Neural crest cell (in vitro differentiated cells): ENCODE data around the gene SUFU. TPM values are rescaled to one million over a fixed set of nuclear protein-coding genes. Genes with fewer than 3 reads are reported as not detected.

Experiments
- DNase-seq: peaks from one replicate; pipeline ENCODE4 v3.0.0; 2021; ENCODE audit warnings: low read depth, mixed read lengths, low spot score
- H3K27ac Mint-ChIP-seq: one replicate; pipeline ENCODE4 v1.8.0; 2021; ENCODE audit warnings: mild to moderate bottlenecking, mixed read lengths; ENCODE audit not compliant: unreplicated experiment
- H3K27me3 Mint-ChIP-seq: 2 replicates; pipeline ENCODE4 v1.8.0; 2021; ENCODE audit warnings: low read depth, mild to moderate bottlenecking, mixed read lengths
- H3K36me3 Mint-ChIP-seq: 2 replicates; pipeline ENCODE4 v1.8.0; 2021; ENCODE audit warnings: low read depth, mild to moderate bottlenecking, mixed read lengths
- H3K4me1 Mint-ChIP-seq: 2 replicates; pipeline ENCODE4 v1.8.0; 2021; ENCODE audit warnings: mixed read lengths
- H3K4me3 Mint-ChIP-seq: one replicate; pipeline ENCODE4 v1.8.0; 2021; ENCODE audit warnings: mild to moderate bottlenecking, mixed read lengths
- H3K9me3 Mint-ChIP-seq: 2 replicates; pipeline ENCODE4 v1.8.0; 2021; ENCODE audit warnings: mixed read lengths
- total RNA-seq: library from RNA; stranded (reverse); gene quantifications from 2 replicates; pipeline ENCODE4 v1.2.1, GENCODE V29; 2021
- TF ChIP-seq, protein P1 (sequence below): fragments of 200-600 bp; sonication (generic); conservative IDR thresholded peaks from 2 replicates; pipeline ENCODE4 v1.5.0; 2021; ENCODE audit warnings: antibody characterized with exemption, mild to moderate bottlenecking

Gene SUFU
- total RNA-seq, 1 donor from 2014 or later: 27.1 TPM

GRCh38 chr10:102611514-102612087, 107.8 kb downstream of the SUFU start:
- H3K4me1 Mint-ChIP-seq: peaks cover 23% of the 10 kb centered on the region
- no peaks in the 10 kb centered on the region for H3K9me3 Mint-ChIP-seq
- no peak overlapping the region for H3K4me3 Mint-ChIP-seq
- no peaks in the 10 kb centered on the region for H3K27me3 Mint-ChIP-seq
- DNase-seq: no peak
- TF ChIP-seq, protein P1, sequence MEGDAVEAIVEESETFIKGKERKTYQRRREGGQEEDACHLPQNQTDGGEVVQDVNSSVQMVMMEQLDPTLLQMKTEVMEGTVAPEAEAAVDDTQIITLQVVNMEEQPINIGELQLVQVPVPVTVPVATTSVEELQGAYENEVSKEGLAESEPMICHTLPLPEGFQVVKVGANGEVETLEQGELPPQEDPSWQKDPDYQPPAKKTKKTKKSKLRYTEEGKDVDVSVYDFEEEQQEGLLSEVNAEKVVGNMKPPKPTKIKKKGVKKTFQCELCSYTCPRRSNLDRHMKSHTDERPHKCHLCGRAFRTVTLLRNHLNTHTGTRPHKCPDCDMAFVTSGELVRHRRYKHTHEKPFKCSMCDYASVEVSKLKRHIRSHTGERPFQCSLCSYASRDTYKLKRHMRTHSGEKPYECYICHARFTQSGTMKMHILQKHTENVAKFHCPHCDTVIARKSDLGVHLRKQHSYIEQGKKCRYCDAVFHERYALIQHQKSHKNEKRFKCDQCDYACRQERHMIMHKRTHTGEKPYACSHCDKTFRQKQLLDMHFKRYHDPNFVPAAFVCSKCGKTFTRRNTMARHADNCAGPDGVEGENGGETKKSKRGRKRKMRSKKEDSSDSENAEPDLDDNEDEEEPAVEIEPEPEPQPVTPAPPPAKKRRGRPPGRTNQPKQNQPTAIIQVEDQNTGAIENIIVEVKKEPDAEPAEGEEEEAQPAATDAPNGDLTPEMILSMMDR: no peak
- no peak overlapping the region for H3K27ac Mint-ChIP-seq
- H3K36me3 Mint-ChIP-seq: peaks cover 3% of the 10 kb centered on the region

DNA sequence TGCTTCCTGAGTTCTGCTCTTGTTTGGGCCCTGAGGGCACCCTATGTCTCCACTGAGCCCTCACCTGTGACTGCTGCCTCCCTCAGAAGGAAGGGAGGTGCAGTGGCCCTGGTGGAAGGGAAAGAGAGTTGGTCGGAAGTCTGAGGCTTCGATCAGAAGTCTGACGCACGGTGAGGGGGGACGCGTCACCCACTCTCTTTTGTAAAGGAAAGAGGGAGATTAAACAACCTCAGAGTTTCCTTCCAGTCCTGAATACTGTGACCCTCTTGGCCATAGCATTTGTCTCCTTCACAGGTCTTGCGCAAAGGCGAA, 109.1 kb downstream of the SUFU start:
- no peaks in the 10 kb centered on the region for H3K27me3 Mint-ChIP-seq
- H3K4me1 Mint-ChIP-seq: peaks cover 23% of the 10 kb centered on the region
- DNase-seq: no peak
- H3K36me3 Mint-ChIP-seq: peaks cover 3% of the 10 kb centered on the region
- H3K9me3 Mint-ChIP-seq: no peaks in the 10 kb centered on the region
- no peak overlapping the region for H3K4me3 Mint-ChIP-seq
- TF ChIP-seq, protein P1: no peak
- H3K27ac Mint-ChIP-seq: peak overlapping the region; percentile 97

GRCh38 chr10:102613286-102613685, 109.5 kb downstream of the SUFU start:
- Mint-ChIP-seq H3K36me3 (peaks cover 3% of the 10 kb centered on the region), H3K27ac (peak overlapping the region; percentile 97), H3K4me1 (peaks cover 23% of the 10 kb centered on the region), H3K27me3 (no peaks in the 10 kb centered on the region), H3K9me3 (no peaks in the 10 kb centered on the region), H3K4me3 (no peak overlapping the region)
- DNase-seq: no peak
- TF ChIP-seq, protein P1: no peak

DNA sequence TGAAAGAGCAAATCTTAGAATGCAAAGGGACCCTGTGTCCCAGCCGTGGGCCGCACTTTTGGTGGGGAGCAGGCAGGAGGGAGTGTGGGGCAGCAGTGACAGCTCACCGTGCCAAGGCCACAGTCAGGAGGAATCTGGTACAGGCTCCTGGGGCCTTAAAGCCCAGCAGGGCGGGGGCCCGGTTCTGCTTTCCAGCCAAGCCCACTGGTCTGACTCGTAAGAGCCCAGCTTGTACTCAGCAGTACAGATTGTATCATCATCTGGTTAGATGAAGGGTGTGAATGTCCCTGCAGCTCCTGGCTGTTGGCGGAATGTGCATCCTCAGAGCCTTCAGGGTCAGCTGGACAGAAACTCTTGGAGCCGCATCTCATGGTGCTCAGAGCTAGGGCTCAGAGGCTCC, 110.0 kb downstream of the SUFU start:
- Mint-ChIP-seq H3K36me3 (peaks cover 3% of the 10 kb centered on the region), H3K27ac (no peak overlapping the region), H3K27me3 (no peaks in the 10 kb centered on the region), H3K4me1 (peaks cover 23% of the 10 kb centered on the region), H3K4me3 (no peak overlapping the region), H3K9me3 (no peaks in the 10 kb centered on the region)
- TF ChIP-seq, protein P1: no peak
- DNase-seq: no peak

DNA sequence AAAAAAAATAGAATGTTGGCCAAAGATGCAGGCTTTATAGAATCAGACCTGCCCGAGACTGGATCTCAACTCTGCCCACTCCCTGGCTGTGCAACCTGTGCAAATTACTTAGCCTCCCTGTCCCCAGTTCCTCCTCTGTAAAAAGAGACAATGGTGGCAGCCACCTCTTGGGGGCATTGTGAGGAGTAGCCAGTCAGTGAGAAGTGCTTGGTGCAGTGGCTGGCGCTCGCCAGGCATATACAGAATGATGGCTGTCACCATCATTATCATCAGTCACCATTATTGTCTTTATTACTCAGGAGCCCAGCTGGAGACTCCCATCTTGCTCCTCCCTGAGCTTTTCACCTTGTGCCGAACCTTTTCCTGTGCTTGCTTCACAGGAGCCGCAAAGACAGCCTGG, 111.1 kb downstream of the SUFU start:
- peaks cover 20% of the 10 kb centered on the region for H3K4me1 Mint-ChIP-seq
- no peak overlapping the region for H3K4me3 Mint-ChIP-seq
- H3K36me3 Mint-ChIP-seq: peaks cover 3% of the 10 kb centered on the region
- TF ChIP-seq, protein P1: no peak
- H3K27me3 Mint-ChIP-seq: no peaks in the 10 kb centered on the region
- peak overlapping the region; percentile 71 for H3K27ac Mint-ChIP-seq
- H3K9me3 Mint-ChIP-seq: no peaks in the 10 kb centered on the region
- DNase-seq: no peak

DNA sequence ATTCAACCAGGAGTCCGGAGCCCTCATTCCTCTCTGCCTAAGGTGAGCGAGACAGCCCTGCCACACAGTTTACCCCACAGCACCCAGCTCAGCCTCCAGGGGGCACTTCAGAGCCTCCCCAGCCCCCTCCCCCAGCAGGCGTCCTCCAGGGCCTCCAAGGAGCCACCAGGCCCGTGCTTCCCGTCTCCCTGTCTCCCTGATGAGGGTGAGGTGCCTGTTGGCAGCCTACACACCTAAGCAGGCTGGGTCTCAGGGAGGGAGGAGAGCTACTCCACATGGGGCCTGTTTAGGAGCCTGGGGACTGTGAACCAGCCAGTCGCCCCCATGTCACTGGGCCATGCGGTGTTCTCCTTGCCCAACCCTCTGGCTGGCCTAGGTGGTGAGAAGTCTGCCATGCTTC, 111.6 kb downstream of the SUFU start:
- peak overlapping the region; percentile 83 for H3K27ac Mint-ChIP-seq
- peaks cover 20% of the 10 kb centered on the region for H3K4me1 Mint-ChIP-seq
- peaks cover 3% of the 10 kb centered on the region for H3K36me3 Mint-ChIP-seq
- H3K27me3 Mint-ChIP-seq: no peaks in the 10 kb centered on the region
- DNase-seq: no peak
- no peak overlapping the region for H3K4me3 Mint-ChIP-seq
- no peaks in the 10 kb centered on the region for H3K9me3 Mint-ChIP-seq
- TF ChIP-seq, protein P1: peak; percentile 40
